ENCODE results near the gene PITX1. TPM values are rescaled to one million over a fixed set of nuclear protein-coding genes. Genes with fewer than 3 reads are reported as not detected.
A peak's percentile ranks its signal among the peaks of the same experiment; 100 is the strongest.

PITX1 gene
- total and polyA plus RNA-seq, 2 donors (not counting 1 experiment from before 2014, with no cell fraction given) = 0.13 TPM; not detected in 1

DNA sequence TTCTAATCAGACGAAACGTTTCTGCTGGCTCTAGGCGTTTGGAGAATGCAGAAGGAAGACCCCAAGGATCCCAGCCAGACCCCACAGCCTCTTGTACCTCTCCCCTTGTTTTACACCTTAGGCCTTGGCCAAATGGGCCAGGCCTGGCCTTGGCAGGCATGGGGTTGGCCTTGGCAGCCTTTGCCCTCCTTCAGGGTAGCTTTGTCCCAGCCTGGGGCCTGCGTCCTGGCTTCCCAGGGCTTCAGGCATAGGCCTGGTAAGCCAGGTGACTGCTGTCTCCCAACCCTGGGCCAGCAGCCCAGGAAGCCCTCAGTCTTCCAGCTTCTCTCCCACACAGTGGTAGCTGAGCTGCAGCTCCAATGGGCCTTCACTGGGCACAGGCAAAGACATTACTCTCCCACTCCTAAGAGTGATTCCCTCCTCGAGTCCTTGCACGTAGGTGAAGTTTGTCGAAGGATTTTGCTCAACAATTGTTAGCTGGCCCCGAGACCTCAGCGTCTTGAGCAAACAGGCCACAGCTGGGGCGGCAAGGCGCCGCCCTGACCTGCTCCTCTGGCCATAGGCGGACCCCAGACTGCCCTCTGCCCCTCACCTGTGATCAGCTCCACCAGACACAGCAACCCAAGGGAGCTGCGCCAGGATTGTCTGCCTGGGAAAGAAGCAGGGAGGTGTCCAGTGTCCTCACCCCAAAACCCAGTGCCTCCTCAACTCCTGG, 1.1 kb upstream of the PITX1 start:
- H3K4me3 ChIP-seq (ENCODE audit: control extremely low read depth in 1 of 5, extremely low read depth in 1 of 5, insufficient read depth in 1 of 5, low read depth in 2 of 5, low read length in 4 of 5) = no peak overlapping the region
- Mint-ChIP-seq H3K9me3 (ENCODE audit: insufficient read depth) (no peaks in the 10 kb centered on the region), H3K27ac (peak overlapping the region; percentile 20), H3K4me3 (peak overlapping the region; percentile 85), H3K27me3 (peaks cover 63% of the 10 kb centered on the region), H3K4me1 (peaks cover 50% of the 10 kb centered on the region)
- peak overlapping the region; percentile 28 for H3K9ac ChIP-seq (ENCODE audit: low read length)
- H3K36me3 ChIP-seq (replicated peaks in 1 of 2; ENCODE audit: control extremely low read depth in 1 of 2, control insufficient read depth in 1 of 2, extremely low read depth in 1 of 2, insufficient read depth in 2 of 2, low read length in 1 of 2) = no peaks in the 10 kb centered on the region
- H3K27ac ChIP-seq (ENCODE audit: low read length in 2 of 2) = no peak overlapping the region
- no peak for ATAC-seq (ENCODE audit: low read depth)
- H3K79me2 ChIP-seq (ENCODE audit: control insufficient read depth, insufficient read depth, low read length) = no peaks in the 10 kb centered on the region
- CTCF ChIA-PET = interaction anchor here (1.4 kb wide), 1 partner anchor 18 kb away, joined by 5 read pairs; no protein-coding TSS in a partner anchor
- H3K27me3 ChIP-seq (replicated peaks in 1 of 4; ENCODE audit: control extremely low read depth in 1 of 4, control insufficient read depth in 3 of 4, insufficient read depth in 4 of 4, low read length in 3 of 4) = peaks cover 0 to 89% (median 71%) of the 10 kb centered on the region in 4 experiments
- peaks cover 0 to 67% (median 0%) of the 10 kb centered on the region in 3 donors for H3K9me3 ChIP-seq (ENCODE audit: control extremely low read depth in 1 of 3, control insufficient read depth in 2 of 3, insufficient read depth in 1 of 3, low read length in 2 of 3)
- peak overlapping the region; percentile 96 for H3K4me2 ChIP-seq (replicated peaks; ENCODE audit: low read depth, low read length, poor library complexity, severe bottlenecking)
- no peak overlapping the region for H2AFZ ChIP-seq (ENCODE audit: insufficient read depth, low read depth, low read length, poor library complexity, severe bottlenecking)
- intact Hi-C loops (cut with micrococcal nuclease) = loop anchor here (2.0 kb wide), 1 partner anchor 18 kb away; no protein-coding TSS in a partner anchor
- no peak for DNase-seq
- peaks cover 34% of the 10 kb centered on the region for H4K20me1 ChIP-seq (ENCODE audit: control insufficient read depth, insufficient read depth, low read length, poor library complexity, severe bottlenecking)
- POLR2A ChIA-PET = no interaction called here
- peaks cover 56 to 78% of the 10 kb centered on the region in 2 donors for H3K4me1 ChIP-seq (ENCODE audit: control insufficient read depth in 2 of 2, insufficient read depth in 2 of 2, low read length in 2 of 2)
- 78% methylated on average over 14 of the region's 14 CpGs for WGBS (ENCODE audit: insufficient coverage)
- TF ChIP-seq EZH2 (IDR thresholded peaks at IDR 0.05; ENCODE audit: borderline replicate concordance, insufficient read depth, low read depth, low read length, poor library complexity, severe bottlenecking) = no peak
- TF ChIP-seq, protein P1, sequence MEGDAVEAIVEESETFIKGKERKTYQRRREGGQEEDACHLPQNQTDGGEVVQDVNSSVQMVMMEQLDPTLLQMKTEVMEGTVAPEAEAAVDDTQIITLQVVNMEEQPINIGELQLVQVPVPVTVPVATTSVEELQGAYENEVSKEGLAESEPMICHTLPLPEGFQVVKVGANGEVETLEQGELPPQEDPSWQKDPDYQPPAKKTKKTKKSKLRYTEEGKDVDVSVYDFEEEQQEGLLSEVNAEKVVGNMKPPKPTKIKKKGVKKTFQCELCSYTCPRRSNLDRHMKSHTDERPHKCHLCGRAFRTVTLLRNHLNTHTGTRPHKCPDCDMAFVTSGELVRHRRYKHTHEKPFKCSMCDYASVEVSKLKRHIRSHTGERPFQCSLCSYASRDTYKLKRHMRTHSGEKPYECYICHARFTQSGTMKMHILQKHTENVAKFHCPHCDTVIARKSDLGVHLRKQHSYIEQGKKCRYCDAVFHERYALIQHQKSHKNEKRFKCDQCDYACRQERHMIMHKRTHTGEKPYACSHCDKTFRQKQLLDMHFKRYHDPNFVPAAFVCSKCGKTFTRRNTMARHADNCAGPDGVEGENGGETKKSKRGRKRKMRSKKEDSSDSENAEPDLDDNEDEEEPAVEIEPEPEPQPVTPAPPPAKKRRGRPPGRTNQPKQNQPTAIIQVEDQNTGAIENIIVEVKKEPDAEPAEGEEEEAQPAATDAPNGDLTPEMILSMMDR (IDR thresholded peaks at IDR 0.05) = no peak
